ENCODE results near the gene TAS1R2.
A peak's percentile ranks its signal among the peaks of the same experiment; 100 is the strongest.
"Not testable (repeated sequence)": the region's sequence is repeated elsewhere in the genome, so short reads cannot be mapped to it uniquely, and the experiment has no call there.

Gene TAS1R2

GRCh38 chr1:18883636-18884418 lies 24.4 kb upstream of the TAS1R2 start:
- DNase-seq = peak; percentile 60

DNA sequence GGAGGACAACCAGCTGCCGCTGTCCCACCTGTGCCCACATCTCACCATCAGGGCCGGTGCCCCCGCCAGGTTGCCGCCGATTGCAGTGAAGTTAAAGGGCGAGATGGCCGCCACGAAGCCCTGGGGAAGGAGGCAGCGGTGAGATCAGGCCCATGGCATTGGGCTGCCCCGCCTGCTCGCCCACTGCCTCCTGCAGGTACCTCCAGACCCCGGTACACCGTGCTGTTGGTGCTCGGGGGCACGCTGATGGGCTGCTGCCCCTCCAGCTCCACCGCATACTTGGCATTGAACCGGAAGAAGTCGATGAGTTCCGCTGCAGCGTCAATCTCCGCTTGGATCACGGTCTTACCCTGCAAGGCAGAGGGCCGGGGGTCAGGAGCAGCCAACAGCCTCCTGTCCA lies 23.6 kb upstream of the TAS1R2 start:
- no peak for DNase-seq

GRCh38 chr1:18882486-18882885 lies 23.0 kb upstream of the TAS1R2 start:
- DNase-seq = no peak

DNA sequence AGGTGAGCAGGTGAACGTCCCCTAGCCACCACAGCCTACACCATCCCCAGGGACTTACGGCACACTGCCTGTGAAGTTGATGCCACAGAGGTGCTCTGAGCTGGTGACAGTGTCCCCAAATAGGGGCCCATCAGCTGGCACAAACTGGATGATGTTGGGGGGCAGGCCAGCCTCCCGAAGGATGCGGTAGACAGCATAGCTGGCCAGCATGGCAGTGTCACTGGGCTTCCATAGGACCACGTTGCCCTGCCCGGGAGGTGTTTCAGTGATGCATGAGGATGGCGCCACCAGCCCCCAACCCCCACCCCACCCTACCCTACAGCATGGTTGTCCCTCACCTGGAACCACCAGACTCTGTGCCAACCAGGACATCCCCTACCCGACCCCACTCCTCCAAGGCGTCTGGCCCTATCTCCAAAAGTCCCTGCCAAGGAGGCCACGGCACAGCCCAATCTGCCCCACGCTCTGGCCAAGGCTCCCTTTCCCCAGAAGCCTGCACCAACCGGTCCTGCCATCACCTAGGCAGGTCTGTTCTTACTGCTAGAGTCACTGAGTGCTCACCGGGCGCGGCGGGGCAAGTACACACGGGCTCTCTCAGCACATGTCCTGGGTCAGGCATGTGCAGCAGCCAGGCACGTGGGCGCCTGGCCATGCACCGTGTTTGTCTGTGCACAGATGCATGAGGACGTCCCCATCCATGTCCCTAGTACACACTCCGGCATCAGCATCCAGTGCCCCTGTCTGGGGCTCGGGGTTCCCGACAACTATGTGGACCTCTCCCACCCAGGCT lies 22.4 kb upstream of the TAS1R2 start:
- no peak for DNase-seq

DNA sequence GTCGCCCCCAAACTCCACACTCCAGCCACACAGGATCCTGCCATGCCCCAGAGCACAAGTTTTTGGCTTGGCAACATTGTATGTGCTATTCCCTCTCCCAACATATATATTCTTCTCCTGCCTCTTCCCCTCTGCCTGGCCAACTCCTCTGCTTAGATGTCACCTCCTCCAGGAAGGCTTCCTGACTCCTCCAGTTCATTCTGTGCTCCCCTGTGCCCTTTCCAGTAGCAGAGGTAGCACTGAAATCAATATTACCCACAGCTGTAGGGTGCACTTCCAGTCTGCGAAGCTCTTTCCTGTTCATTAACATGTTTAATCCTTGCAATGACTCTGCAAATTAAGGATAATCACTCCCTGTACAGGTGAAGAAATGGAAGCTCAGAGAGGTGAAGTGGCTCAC lies 21.7 kb upstream of the TAS1R2 start:
- DNase-seq = no peak

- DNase-seq = no peak
Observed at GRCh38 chr1:18880585-18880984, 21.1 kb upstream of the TAS1R2 start.

GRCh38 chr1:18879791-18880309 lies 20.4 kb upstream of the TAS1R2 start:
- peak; percentile 49 for DNase-seq

GRCh38 chr1:18879215-18879790 lies 19.8 kb upstream of the TAS1R2 start:
- DNase-seq = peak; percentile 32

DNA sequence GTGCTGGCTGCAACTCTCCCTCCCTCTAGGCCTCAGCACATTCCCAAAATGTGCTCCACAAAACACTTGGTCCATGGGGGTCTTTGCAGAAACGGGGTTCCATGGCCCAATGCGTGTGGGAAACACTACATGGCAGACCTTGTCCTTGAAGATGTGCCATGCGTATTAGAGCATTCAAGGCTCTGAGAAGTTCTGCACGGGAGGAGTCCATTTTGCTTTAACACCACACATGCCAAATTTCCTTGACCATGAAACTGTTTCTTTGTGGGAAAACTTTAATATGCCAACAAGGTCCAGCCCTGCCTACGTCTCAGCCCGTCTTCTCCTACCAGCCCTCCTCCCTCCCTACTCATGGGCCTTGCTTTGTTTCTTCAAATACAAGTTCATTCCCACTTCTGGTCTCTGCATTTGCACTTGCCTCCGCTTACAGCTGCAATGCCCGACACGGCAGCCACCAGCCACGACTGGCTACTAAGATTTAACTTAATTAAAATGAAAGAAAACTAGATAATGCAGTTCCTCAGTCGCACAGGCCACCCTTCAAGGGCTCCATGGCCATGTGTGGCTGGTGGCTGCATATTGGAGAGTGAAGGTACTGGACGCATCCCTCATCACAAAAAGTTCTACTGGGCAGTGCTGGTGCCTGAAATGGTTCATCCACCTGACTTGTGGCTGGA lies 19.2 kb upstream of the TAS1R2 start:
- DNase-seq = no peak

- DNase-seq = no peak
Observed at GRCh38 chr1:18877282-18877681, 17.8 kb upstream of the TAS1R2 start.

DNA sequence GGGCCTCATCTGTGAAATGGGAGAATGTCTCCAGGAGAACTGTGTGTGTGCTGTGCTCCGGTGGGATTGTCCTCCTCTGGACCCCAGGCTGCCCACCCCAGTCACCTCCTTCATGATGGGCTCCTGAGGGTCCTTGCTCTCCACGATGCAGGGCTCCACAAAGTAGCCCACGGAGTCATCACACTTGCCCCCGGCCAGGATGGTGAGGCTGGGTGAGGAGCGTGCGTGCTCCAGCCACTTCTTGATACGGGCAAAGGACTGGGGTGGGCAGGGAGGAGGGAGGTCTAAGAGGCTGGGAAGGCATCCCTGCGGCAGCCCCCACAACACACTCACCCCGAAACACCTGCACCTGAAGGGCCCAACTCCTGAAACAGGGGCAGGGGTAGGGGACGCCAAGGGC lies 16.8 kb upstream of the TAS1R2 start:
- DNase-seq = no peak

GRCh38 chr1:18875796-18876128 lies 16.3 kb upstream of the TAS1R2 start:
- no peak for DNase-seq

DNA sequence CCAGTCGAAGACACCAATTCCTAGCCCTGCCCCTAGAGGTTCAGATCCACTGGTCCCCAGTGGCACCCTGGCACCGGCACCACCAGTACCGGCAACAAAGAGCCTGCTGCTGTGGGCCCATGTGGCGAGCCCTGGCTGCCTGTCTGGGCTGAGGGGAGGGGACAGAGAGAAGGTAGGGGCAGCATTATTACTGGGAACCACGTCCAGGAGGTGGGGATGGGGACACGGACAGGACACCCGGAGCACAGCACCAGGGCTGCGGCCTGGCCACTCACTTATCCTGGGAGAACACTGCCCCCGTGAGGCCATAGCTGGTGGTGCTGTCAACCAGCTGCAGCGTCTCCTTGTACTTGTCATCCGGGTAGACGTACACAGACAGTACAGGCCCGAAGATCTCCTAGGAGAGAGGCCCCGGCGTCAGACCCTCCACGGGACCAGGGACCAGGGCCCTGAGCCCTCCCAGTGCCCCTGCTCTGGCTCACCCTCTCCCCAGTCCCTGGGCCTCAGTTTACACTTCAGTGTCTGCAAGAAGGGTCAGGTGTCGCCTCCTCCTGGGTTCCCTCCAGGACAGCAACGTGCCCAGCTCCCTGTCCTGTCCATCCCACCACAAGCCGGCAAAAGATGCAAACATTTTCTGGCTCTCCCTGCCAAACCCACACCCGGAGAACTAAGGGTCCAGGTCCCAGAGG lies 15.8 kb upstream of the TAS1R2 start:
- DNase-seq = peak; percentile 60

- DNase-seq = no peak
Observed at GRCh38 chr1:18874600-18874999, 15.1 kb upstream of the TAS1R2 start.

GRCh38 chr1:18874036-18874435 lies 14.6 kb upstream of the TAS1R2 start:
- no peak for DNase-seq

GRCh38 chr1:18872071-18872611 lies 12.7 kb upstream of the TAS1R2 start:
- DNase-seq = no peak

GRCh38 chr1:18871401-18872070 lies 12.1 kb upstream of the TAS1R2 start:
- DNase-seq = no peak

- no peak for DNase-seq
Observed at GRCh38 chr1:18870957-18871356, 11.5 kb upstream of the TAS1R2 start.

GRCh38 chr1:18870595-18870865 lies 11.1 kb upstream of the TAS1R2 start:
- not testable (repeated sequence) for DNase-seq

- DNase-seq = no peak
Observed at GRCh38 chr1:18869847-18870594, 10.6 kb upstream of the TAS1R2 start.

Data from right kidney (tissue), 1 donor.